PC-3 (cell line): Measurements from ENCODE around the gene PITPNB.

ENCODE experiments used
- EZH2 ChIP-seq: fragments of 300-600 bp; sonication (generic); IDR thresholded peaks from one replicate; pipeline ENCODE4 v1.6.1; 2017; ENCODE audit warnings: antibody characterized with exemption, mild to moderate bottlenecking, low read length; ENCODE audit not compliant: unreplicated experiment
- TF ChIP-seq, protein P1 (sequence below): fragments of 300-600 bp; sonication (generic); conservative IDR thresholded peaks from 2 replicates; pipeline ENCODE4 v1.5.1; 2017; ENCODE audit warnings: antibody characterized with exemption, low read depth, mild to moderate bottlenecking, low read length

DNA sequence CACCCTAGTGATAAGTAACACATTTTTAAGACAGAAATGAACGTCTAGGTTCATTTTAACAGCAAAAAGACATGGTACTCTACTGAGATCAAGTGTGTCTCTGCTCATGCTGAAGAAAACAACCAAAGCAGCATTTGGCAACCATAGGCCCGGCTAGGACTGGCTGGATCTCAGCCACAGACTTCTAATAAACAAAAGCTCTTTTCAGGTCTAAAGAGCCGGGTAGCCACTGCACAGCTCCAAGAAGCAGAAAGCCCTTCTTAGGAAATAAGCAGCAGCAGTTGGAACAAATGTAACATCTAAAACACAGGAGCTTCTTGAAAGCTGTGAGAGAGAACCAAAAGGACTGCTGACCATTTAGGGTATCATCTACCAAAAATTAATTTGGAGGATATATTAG is 37.6 kb downstream of the PITPNB start:
- TF ChIP-seq, protein P1, sequence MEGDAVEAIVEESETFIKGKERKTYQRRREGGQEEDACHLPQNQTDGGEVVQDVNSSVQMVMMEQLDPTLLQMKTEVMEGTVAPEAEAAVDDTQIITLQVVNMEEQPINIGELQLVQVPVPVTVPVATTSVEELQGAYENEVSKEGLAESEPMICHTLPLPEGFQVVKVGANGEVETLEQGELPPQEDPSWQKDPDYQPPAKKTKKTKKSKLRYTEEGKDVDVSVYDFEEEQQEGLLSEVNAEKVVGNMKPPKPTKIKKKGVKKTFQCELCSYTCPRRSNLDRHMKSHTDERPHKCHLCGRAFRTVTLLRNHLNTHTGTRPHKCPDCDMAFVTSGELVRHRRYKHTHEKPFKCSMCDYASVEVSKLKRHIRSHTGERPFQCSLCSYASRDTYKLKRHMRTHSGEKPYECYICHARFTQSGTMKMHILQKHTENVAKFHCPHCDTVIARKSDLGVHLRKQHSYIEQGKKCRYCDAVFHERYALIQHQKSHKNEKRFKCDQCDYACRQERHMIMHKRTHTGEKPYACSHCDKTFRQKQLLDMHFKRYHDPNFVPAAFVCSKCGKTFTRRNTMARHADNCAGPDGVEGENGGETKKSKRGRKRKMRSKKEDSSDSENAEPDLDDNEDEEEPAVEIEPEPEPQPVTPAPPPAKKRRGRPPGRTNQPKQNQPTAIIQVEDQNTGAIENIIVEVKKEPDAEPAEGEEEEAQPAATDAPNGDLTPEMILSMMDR = no peak
- TF ChIP-seq EZH2 = no peak
